T-helper 17 cell (primary cell): ENCODE measurements around the gene TUB. TPM values are rescaled to one million over a fixed set of nuclear protein-coding genes. Genes with fewer than 3 reads are reported as not detected.

Experiments used
- ATAC-seq: fragments of 150-1000 bp; cut with Tn5 transposase; 2 replicates; pipeline ENCODE4 v1.10.0; 2021; ENCODE audit warnings: mild to moderate bottlenecking, moderate library complexity
- DNase-seq, 3 donors: peaks; one replicate each; pipeline versions ENCODE4 v3.0.0 to v3.0.0-alpha.2; 2020 to 2021
- H3K9me3 ChIP-seq: one replicate; pipeline ENCODE4 v1.7.0; 2013; ENCODE audit warnings: low read length, mild to moderate bottlenecking; ENCODE audit not compliant: control insufficient read depth, poor library complexity, severe bottlenecking
- H3K27ac Mint-ChIP-seq: one replicate; pipeline ENCODE4 v1.8.0; 2022; ENCODE audit warnings: mild to moderate bottlenecking, moderate library complexity, mixed read lengths
- H3K27me3 Mint-ChIP-seq: one replicate; pipeline ENCODE4 v1.8.0; 2022; ENCODE audit warnings: mixed read lengths
- H3K36me3 Mint-ChIP-seq: one replicate; pipeline ENCODE4 v1.8.0; 2022; ENCODE audit warnings: low read depth, mixed read lengths
- H3K4me1 Mint-ChIP-seq: one replicate; pipeline ENCODE4 v1.8.0; 2022; ENCODE audit warnings: mild to moderate bottlenecking, mixed read lengths
- H3K4me3 Mint-ChIP-seq: one replicate; pipeline ENCODE4 v1.8.0; 2022; ENCODE audit warnings: mild to moderate bottlenecking, moderate library complexity, mixed read lengths
- total RNA-seq, 4 donors: library from RNA in 2 of 4; stranded (reverse) in 2 of 4; gene quantifications; one replicate each; pipeline ENCODE4 v1.2.3 and lab custom pipeline; 2022 to 2026

The TUB gene
- total RNA-seq, 2 donors from 2014 or later = 0.37 to 0.72 TPM

- no peaks in the 10 kb centered on the region for H3K9me3 ChIP-seq
- no peak overlapping the region for H3K4me3 Mint-ChIP-seq
- H3K27me3 Mint-ChIP-seq = peaks cover 47% of the 10 kb centered on the region
- DNase-seq (no peak), ATAC-seq (no peak)
- peaks cover 8% of the 10 kb centered on the region for H3K4me1 Mint-ChIP-seq
- H3K36me3 Mint-ChIP-seq = no peaks in the 10 kb centered on the region
- H3K27ac Mint-ChIP-seq = no peak overlapping the region
These were observed 13.0 kb upstream of the TUB start for GRCh38 chr11:8067929-8068575.

DNA sequence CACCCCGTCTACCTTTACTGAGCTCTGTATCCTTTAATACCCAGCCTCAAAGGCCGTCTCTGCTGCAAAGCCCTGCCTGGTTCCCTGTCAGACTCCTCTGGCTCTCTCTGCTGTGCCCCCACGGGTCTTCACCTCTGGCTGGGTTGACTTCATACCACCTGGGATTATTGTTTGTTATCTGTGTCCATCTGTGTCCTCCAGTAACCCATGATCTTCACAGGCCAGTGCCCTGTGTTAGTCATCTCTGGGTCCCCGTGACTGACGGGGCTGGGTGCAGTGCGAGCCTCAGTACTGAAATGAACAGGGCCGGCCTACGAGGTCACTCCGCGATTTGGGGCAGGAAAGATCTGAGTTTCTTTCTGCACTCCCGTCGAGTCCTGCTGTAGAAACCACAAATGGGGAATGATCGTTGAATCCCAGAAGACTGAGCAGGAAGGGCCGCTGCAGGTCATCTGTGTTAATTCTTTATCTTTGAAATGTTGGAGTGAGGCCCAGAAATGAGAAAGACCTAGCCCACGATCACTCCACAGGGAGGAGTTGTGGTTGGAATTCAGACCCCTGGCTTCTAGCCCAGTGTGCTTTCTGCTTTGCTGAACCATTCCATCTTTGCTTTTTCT lies 12.3 kb upstream of the TUB start:
- H3K27ac Mint-ChIP-seq = no peak overlapping the region
- DNase-seq (no peak), ATAC-seq (no peak)
- no peaks in the 10 kb centered on the region for H3K36me3 Mint-ChIP-seq
- H3K4me1 Mint-ChIP-seq = peaks cover 8% of the 10 kb centered on the region
- H3K4me3 Mint-ChIP-seq = no peak overlapping the region
- peaks cover 54% of the 10 kb centered on the region for H3K27me3 Mint-ChIP-seq
- H3K9me3 ChIP-seq = no peaks in the 10 kb centered on the region

DNA sequence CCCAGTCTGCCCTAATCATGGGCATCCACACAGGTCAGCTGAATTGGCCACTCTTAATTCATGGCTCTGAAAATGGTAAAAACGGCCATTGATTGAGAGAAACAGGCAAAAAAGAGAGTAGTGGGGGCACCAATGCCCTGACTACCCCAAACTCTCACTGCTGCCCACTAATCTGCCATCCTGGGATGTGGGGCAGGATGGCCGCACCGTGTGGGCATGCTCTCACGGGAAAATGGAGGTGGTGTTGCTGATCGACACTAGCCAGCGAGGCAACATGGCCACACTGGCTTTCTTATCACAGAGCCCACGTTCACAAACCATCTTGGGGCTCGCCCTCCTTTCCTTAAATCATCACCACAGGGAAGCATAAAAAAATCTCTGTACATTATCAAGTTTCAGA lies 11.2 kb upstream of the TUB start:
- H3K4me1 Mint-ChIP-seq = peaks cover 6% of the 10 kb centered on the region
- H3K27me3 Mint-ChIP-seq = peaks cover 55% of the 10 kb centered on the region
- H3K27ac Mint-ChIP-seq = no peak overlapping the region
- no peaks in the 10 kb centered on the region for H3K9me3 ChIP-seq
- DNase-seq (no peak), ATAC-seq (no peak)
- H3K36me3 Mint-ChIP-seq = no peaks in the 10 kb centered on the region
- no peak overlapping the region for H3K4me3 Mint-ChIP-seq

DNA sequence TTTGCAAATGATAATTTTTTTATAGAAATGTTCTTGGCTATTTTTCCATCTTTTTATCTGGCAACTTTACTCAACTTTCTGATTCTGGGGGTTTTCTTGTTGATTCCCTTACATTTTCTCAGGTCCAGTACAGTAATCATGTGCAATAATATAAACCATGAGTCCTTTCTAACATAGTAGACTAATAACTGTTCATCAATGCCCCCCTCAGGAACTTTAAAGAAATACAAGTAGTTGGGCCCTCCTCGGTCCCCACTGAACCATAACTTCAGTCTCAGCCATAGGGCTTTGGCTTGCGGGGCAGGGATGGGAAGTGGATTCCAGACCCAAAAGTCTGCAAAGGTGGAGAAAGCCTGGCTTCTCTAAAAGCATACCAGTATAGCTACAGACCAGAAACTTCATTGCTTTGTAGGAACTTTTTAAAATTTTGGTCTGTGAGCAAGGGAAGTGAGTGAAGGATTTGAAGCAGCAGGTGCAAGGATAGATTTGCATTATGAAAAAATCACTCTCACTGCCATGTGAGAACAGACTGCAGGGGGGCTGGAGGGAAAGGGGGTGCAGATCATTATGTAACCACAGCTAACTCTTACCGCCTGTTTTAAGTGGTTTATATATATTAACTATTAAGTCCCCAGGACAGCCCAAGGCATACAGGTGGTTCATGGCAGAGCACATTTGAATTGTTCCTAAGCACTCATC lies 10.4 kb upstream of the TUB start:
- no peaks in the 10 kb centered on the region for H3K9me3 ChIP-seq
- Mint-ChIP-seq H3K4me3 (no peak overlapping the region), H3K27me3 (peaks cover 55% of the 10 kb centered on the region), H3K27ac (no peak overlapping the region), H3K4me1 (peaks cover 6% of the 10 kb centered on the region), H3K36me3 (no peaks in the 10 kb centered on the region)
- ATAC-seq (peak; percentile 60), DNase-seq (no peak)

DNA sequence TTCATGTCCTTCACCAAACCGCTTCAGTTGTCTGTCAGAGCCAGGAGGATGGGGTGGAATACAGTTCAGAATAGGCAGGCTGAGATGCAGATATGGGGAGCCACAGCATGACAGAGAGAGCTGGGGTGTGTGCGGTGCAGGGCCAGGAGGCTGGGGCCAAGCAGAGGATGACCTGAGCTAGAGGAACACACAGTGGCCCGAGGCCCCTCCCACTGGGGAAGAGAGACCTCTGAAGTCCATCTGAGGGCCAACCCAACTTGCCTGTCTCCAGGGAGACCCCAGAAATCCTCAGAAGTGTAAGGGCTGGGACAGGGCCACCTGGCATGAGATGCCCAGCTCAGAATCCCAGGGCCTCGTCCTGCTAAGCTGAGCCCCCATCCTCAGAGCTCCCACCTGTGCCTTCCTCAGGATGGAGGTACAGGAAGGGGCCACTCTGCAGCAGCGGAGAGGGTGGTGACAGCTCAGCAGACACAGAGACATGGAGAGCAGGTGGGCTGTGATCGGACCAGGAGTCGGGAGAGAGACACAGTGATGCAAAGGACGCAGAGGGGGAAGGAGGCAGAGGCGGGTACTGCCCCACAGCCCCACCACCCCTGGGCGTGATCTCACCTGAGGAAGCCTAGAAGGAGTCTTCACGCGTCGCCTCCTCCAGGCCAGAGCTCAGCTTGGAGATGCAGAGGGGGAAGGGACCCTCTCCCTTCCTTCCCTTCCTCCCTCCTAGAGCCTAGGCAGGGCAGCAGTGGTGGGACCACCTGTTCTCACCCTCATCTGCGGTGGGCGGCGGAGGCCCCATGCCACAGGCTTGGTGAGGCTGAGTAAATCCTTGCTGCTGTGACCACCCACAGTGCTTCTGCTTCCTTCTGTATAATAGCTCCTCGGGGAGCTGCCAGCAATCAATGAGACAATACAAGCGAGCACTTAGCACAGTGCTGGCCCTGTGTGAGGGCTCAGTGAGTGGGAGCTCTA lies 9.1 kb upstream of the TUB start:
- Mint-ChIP-seq H3K4me1 (peaks cover 6% of the 10 kb centered on the region), H3K4me3 (no peak overlapping the region), H3K27me3 (peaks cover 52% of the 10 kb centered on the region), H3K27ac (peak overlapping the region; percentile 69), H3K36me3 (no peaks in the 10 kb centered on the region)
- DNase-seq (no peak), ATAC-seq (no peak)
- no peaks in the 10 kb centered on the region for H3K9me3 ChIP-seq

DNA sequence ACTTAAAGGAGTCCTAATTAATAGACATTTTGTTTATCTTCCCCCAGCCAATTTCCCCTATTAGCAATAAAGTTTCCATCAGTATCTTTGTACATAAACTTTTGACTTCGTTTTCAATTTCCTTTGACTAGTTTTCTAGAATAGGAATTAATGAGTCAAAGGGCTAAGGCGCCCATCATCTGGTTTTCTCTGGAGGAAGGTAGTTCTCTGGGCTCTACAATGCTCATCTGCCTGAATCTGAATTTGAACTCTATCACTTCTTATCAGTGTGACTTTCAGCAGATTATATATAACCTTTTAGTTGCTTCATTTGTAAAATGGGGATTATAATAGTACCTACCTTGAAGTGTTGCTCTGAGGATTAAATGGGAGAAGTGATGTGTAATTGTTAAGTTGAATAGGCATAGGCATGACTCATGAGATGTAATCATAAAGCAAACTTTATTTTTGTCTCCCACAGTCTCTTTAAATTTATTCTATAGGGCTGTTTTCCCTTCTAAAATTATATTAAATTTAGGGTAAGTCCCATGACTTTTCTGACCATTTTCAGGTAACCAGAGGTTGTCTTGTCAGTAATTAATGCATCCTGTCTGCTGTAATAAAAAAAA lies 5.8 kb upstream of the TUB start:
- Mint-ChIP-seq H3K27me3 (peaks cover 31% of the 10 kb centered on the region), H3K4me3 (no peak overlapping the region), H3K36me3 (no peaks in the 10 kb centered on the region), H3K27ac (no peak overlapping the region), H3K4me1 (peaks cover 3% of the 10 kb centered on the region)
- DNase-seq = no peak
- no peak for ATAC-seq
- no peaks in the 10 kb centered on the region for H3K9me3 ChIP-seq

GRCh38 chr11:8079111-8079675 lies 1.8 kb upstream of the TUB start:
- Mint-ChIP-seq H3K27ac (no peak overlapping the region), H3K4me3 (no peak overlapping the region), H3K4me1 (no peaks in the 10 kb centered on the region), H3K36me3 (no peaks in the 10 kb centered on the region), H3K27me3 (peaks cover 37% of the 10 kb centered on the region)
- no peak for ATAC-seq
- no peak for DNase-seq
- no peaks in the 10 kb centered on the region for H3K9me3 ChIP-seq

- DNase-seq (no peak), ATAC-seq (no peak)
- H3K9me3 ChIP-seq = no peaks in the 10 kb centered on the region
- H3K4me1 Mint-ChIP-seq = no peaks in the 10 kb centered on the region
- peaks cover 45% of the 10 kb centered on the region for H3K27me3 Mint-ChIP-seq
- H3K4me3 Mint-ChIP-seq = peak overlapping the region; percentile 84
- H3K36me3 Mint-ChIP-seq = peaks cover 2% of the 10 kb centered on the region
- H3K27ac Mint-ChIP-seq = no peak overlapping the region
These were observed 841 bp upstream of the TUB start for GRCh38 chr11:8080069-8080670.

DNA sequence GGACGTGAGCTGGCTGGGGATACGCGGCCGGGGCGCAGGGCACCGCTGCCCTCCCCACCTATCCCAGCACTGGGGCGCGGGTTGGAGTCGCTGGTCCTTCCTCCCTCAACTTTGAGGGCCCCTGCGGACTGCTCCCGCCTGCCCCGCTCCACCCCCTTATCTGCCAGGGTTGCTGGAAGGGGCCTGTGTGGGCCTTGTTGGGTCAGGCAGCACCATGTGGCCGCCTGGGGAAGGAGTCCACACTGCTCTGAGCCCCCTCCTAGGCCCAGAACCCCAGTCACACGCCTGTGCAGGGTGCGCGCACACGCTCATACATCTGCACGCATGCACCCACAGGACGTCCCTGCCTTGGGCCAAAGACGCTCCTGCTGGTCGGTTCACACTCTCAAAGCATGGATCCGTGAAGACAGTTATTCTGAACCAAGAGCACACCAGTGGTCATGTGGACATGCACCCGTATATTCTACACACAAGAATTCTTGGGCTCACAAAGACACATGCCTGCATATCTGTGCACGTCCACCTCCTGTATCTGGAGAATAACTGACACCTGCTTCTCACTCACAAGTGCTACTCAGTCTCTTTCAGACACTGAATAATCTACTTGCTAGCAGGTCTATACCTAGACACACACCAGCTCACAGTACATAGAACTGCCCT lies 710 bp downstream of the TUB start:
- H3K9me3 ChIP-seq = no peaks in the 10 kb centered on the region
- no peaks in the 10 kb centered on the region for H3K4me1 Mint-ChIP-seq
- DNase-seq = no peak
- H3K36me3 Mint-ChIP-seq = peaks cover 2% of the 10 kb centered on the region
- ATAC-seq = no peak
- peaks cover 61% of the 10 kb centered on the region for H3K27me3 Mint-ChIP-seq
- H3K4me3 Mint-ChIP-seq = peak overlapping the region; percentile 68
- H3K27ac Mint-ChIP-seq = no peak overlapping the region

GRCh38 chr11:8082391-8083087 lies 1.5 kb downstream of the TUB start:
- no peaks in the 10 kb centered on the region for H3K9me3 ChIP-seq
- DNase-seq (no peak), ATAC-seq (no peak)
- H3K27ac Mint-ChIP-seq = no peak overlapping the region
- H3K4me1 Mint-ChIP-seq = no peaks in the 10 kb centered on the region
- peaks cover 2% of the 10 kb centered on the region for H3K36me3 Mint-ChIP-seq
- H3K4me3 Mint-ChIP-seq = peak overlapping the region; percentile 50
- peaks cover 65% of the 10 kb centered on the region for H3K27me3 Mint-ChIP-seq

- peaks cover 69% of the 10 kb centered on the region for H3K27me3 Mint-ChIP-seq
- H3K36me3 Mint-ChIP-seq = peaks cover 2% of the 10 kb centered on the region
- no peak overlapping the region for H3K27ac Mint-ChIP-seq
- DNase-seq (no peak), ATAC-seq (no peak)
- H3K4me3 Mint-ChIP-seq = no peak overlapping the region
- H3K9me3 ChIP-seq = no peaks in the 10 kb centered on the region
- no peaks in the 10 kb centered on the region for H3K4me1 Mint-ChIP-seq
These were observed 2.0 kb downstream of the TUB start for GRCh38 chr11:8083088-8083395.
